GM21619 (cell line): Measurements from ENCODE around the gene CEP128.
"Not testable (repeated sequence)": the region's sequence is repeated elsewhere in the genome, so short reads cannot be mapped to it uniquely, and the experiment has no call there.

Experiments
- ATAC-seq: cut with Tn5 transposase; IDR thresholded peaks from one replicate; pipeline ENCODE4 v1.9.1; 2021; ENCODE audit not compliant: unreplicated experiment

CEP128 gene

DNA sequence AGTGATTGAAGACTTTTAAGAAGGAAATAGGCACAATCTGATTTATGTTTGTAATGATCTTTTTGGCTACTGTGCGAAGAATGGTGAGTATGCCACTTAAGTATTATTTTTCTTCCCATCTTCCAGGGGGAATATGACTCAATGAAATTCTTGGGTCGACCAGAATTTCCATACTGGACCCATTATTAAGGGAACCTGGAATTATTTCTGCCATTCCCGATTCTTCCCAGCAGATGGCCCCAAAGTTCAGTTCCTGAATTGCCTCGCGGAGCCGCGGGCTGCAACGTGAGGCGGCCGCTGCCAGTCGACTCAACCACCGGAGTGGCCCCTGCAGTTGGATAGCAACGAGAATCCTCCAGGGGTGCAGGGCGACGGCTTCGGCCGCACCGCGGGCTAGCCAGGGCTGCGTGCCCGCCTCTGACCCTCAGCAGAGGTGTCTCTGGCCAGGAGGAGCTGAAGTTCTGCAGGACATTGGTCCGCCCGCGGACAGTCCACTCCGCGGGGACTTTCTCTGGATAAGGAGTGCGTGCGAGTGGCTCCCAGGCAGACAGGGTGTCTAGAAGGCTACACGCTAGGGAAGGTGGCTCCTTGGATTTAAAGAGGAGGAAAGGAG lies 13.3 kb upstream of the CEP128 start:
- ATAC-seq = no peak

DNA sequence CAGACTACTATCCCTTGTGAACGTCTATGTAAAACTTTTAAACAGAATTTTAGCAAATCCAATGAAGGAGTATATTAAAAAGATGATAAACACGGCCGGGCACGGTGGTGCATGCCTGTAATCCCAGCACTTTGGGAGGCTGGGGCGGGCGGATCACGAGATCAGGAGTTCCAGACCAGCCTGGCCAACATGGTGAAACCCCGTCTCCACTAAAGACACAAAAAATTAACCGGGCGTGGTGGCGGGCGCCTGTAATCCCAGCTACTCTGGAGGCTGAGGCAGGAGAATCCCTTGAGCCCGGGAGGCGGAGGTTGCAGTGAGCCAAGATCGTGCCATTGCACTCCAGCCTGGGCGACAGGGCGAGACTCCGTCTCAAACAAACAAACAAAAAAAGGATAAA lies 11.7 kb upstream of the CEP128 start:
- not testable (repeated sequence) for ATAC-seq

DNA sequence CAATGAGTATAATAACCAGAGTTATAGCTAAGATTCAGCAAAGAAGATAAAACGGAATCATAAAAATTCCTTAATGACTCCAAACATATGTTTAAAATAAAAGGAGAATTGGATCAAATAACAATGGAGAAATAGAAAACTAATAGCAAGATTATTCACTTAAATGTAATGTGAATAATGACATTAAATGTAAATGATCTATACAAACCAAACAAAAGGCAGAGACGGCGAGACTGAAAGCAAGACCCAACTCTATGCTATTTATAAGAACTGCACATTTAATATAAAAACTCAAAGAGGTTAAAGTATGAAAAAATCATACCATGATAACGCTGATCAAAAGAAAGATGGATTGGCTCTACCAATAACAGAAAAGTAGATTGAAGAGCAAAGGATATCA lies 10.0 kb upstream of the CEP128 start:
- ATAC-seq = no peak

DNA sequence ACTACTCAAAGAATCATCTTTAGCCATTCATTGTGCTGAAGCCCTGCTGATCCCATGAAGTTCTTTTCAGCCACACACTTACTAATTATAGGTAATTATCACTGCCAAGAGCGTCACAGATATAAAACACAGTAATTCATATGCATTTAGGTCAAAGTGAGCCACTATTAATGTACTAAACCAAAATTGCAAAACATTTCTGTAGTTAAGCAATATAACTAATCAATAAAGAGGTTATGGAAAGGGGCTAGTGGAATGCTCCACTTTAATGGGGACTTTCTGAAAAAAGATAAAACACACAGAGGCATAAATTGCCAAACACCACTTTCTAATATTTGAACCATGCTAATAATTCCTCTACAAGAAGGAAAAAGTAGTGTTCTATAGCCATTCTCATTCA lies 6.8 kb upstream of the CEP128 start:
- no peak for ATAC-seq

DNA sequence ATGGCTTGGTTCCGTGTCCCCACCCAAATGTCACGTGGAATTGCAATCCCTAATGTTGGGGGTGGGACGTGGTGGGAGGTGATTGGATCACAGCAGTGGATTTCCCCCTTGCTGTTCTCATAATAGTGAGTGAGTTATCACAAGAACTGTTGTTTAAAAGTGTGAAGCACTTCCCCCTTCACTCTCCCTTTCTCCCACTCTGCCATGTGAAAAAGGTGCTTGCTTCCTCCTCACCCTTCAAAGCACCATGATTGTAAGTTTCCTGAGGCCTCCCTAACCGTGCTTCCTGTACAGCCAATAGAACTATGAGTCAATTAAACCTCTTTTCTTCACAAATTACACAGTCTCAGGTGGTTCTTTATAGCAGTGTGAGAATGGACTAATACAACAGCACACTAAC lies 5.3 kb upstream of the CEP128 start:
- no peak for ATAC-seq

DNA sequence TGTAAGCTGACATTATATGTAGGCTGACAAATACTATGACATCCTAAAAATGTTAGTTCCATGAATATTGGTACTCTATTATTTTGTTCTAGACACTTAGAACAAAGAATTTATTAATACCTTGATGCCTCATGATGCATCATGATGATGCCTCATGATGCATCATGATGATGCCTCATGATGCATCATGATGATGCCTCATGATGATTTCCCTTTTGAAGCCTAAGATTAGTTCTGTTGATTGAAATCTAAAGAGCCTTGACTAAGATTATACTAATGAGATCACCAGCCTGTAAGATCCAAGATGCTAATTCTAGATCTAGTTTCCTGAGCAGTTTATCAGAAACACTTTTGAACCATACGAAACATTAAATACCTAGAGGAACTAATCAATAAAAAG lies 4.6 kb upstream of the CEP128 start:
- ATAC-seq = no peak

DNA sequence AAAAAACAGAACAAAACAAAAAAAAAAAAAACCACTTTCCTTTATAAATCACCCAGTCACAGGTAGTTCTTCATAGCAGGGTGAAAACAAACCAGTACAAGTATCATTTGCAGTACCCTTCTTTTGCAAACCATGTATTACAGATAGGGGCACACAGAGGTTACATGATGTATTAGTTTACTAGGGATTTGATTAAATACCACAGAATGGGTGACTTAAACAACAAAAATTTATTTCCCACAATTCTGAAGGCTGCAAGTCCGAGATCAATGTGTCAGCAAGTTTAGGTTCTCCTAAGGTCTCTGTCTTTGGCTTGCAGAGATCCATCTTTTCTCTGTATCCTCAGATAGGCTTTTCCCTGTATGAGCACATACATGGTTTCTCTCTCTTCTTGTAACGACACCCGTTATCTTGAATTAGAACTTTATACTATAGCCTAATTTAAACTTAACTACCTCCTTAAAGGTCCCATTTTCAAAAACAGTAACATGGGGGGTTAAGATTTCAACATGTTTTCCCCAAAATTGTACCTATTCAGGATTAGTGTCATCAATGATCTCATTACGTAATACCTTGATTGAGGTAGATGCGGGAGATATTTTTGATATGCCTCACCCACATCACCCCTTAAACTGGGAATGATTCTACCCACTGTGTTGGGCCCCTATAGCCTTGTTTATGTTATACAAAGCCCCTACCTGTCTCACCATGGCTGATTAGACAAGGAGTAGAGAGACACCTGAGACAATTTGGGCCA lies 3.5 kb upstream of the CEP128 start:
- no peak for ATAC-seq

DNA sequence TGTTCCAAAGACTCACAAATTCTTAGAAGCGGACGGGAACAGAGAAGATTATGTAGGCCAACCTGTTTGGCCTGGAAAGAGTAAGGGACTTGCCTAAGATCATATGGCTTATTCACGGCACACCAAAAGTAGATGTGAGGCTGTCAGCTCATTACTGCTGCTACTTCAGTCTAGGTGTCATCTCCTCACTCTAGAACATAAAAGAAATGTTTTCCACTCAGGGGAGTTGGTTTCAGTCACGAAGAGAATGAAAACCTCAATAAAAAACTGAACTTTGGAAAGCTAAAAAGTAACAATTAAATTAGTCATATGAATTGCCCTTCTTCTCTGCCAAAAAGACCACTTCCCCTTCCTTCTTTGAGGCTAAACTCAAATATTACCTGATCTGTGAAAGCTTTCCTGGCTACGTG lies 658 bp upstream of the CEP128 start:
- peak; percentile 5 for ATAC-seq

DNA sequence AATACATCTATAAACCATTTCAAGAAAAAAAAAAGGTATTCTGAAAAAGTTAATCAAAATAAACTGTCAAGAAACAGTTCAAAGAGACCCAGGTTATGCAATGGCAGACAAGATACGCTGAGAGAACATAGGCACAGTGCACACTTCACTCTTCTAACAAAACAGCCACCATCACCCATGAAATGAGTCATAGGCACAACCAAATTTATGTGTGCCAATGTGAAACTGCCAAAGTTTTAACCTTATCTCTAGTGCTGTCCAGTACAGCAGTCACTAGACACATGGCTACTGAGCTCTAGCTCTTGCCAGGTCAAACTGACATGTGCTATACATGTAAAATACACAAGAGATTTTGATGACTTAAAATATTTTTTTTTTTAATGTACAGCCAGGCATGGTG lies 1.4 kb downstream of the CEP128 start:
- peak; percentile 23 for ATAC-seq

DNA sequence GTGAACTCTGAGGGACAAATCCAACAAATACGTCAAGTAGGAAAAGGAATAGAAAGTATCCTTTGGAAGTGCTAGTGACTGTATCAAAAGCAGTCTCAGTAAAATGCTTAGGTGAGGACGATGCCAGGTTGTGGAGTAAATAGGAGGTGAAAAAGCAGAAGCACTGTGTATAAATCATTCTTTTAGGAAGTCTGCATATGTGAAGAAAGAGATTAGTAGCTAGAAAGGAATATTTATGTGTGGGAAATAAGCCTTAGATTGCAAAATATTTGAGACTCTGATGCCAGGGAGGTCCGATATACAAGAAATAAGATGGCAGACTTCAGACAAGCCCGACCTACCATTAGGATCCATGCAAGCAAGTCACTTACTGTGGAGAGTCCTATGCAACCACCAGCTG lies 7.9 kb downstream of the CEP128 start:
- ATAC-seq = no peak

DNA sequence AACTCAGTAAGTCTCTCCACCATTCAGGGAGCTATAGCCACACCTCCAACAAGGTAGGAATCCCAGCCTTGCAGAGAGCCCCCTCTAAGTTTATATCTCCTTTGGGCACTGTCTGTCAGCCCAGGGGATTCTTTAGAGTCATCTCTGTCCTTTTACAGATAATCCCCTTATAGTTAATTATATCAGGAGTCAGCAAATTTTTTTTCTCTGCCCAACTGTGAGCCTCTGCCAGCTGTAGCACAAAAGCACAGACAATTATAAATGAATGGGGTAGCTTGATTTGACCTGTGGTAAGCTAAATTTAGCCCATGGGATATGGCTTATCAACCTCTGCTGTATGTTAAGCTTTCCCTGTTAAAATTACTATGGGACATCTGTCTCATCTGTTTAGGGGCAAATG lies 8.3 kb downstream of the CEP128 start:
- no peak for ATAC-seq

DNA sequence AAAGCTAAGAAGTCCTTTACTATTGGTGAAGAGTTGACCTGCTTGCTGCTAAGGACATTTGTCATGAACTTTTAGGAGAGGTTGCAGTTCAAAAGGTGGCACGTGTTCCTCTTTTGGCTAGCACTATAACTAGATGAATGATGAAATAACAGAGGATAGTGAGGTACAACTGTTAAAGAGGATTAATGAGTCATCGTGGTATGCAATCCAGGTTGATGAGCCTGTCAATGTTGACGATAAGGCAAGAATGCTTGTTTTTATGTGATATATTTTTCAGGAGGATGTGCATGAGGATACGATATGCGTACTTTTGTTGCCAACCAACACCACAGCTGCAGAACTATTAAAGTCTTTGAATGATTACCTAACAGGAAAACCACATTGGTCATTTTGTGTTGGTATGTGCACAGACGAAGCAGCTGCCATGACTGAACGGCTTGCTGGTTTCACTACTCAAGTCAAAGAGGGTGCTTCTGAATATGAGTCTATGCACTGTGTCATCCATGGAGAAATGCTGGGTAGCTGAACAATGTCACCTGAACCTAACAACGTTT lies 10.6 kb downstream of the CEP128 start:
- peak; percentile 96 for ATAC-seq

DNA sequence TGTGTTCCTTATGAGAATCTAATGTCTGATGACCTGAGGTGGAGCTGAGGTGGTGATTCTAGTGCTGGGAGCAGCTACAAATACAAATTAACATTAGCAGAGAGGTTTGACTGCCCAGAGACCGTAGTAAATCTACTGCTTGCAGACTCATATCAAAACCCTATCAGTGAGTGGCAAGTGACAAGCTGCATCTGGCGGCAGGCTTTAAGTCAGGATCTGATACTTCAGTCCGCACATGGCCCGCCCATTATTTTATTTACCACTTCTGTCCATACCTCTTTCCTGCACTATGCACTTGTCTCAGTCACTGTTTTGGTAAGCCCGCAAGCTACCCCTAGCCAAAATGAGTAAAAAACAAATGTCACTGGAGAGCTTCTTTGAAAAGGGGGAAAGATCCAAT lies 11.4 kb downstream of the CEP128 start:
- no peak for ATAC-seq

DNA sequence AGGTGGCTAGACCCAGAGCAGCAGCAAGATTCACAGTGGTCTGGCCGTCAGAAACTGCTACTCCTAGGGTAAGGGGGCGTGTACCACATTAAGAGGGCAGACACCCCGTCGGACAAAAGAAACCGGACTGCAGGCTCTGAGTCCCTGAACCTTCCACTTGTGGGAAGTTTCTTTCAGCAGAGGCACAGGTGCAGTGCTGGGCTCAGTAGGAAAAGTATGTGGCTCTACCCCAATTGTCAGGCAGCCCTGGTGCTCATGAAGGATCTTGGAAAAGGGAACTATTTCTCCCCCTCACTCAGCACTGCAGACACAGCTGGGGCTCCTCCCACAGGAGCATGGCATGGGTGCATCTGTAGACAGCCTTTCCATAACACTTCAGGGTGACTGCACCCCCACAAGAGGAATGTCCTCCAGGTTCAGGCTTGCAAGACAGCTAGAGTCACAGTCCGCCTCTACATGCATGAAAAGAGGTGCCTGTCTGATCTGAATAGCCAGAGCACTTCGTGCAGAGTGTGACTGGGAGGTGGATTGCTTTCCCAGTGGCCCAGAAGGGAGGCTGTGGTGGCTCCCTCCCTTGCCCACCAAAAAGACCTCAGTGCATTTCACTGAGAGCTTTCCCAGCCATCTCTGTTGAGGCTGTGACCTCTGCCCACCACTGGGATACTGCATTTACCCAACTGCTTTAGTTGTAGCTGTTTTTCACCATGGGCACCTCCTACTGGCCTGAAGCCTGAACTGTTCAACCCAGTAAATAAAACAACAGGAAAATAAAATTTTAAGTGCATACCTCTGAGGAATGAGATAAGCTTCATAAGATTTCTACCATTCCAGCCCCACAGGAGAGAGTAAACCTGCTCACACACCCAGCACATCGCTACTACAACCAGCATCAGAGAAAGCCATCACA lies 14.2 kb downstream of the CEP128 start:
- no peak for ATAC-seq

DNA sequence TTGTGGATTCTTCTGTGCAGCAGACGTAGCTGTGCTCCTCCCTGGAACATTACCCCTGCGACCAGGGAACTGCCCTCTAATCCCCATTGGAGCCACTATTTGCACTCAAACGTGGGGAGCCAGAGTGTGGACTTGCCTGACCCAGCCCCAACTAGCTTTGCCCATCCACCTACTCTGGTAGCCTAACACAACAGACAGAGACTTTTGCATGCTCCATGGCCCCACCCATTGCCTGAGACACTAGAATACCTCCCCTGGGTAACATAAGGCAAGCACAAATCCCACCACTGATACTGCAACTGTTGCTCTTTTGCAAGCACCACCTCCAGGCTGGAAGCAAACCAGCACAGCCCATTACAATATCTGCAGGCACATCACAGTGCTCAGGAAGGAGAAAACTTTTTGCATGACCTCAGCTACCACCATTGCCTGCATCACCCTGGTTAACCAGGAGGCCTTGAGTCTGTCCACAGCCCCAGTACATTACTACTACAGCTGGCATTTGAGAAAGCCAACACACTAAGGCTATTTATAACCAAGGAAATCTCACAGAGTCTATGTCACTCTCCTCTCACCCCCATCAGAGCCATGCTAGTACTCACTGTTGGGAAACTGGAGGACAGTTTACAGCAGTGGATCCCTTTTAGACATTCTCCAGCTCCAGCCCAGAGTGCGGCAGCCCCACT lies 15.0 kb downstream of the CEP128 start:
- ATAC-seq = no peak

DNA sequence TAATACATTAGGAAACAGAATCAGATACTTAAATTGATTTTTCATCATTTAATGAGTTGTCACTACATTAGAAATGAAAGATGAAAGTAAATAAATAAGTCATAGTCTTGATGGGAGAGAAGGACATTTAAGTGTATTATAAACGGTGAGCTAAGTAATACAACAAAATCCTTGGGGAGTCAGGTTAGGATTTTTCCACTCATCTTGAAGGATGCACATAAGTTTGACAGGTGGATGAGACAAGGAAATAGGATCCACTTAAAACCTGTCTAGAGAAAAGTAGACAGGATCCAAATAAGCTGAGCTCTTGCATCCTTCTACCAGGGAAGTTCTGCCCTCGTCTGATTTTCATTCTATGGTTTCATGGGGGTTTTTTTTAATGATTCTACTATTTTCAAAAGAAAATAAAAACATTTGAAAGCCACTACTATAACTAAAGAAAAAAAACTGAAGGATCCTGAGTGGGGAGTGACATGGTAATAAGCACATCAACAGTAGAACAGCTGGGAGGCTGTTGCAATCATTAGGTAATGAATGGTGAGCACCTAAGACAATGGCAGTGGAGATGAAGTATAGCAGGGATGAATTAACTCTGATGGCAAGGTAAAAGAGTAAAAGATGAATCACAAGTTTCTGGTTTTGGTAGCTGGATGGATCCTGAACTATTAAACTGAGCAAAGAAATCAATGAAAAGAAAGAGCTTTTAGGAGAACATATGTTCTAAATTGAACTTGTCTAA lies 17.0 kb downstream of the CEP128 start:
- ATAC-seq = no peak

DNA sequence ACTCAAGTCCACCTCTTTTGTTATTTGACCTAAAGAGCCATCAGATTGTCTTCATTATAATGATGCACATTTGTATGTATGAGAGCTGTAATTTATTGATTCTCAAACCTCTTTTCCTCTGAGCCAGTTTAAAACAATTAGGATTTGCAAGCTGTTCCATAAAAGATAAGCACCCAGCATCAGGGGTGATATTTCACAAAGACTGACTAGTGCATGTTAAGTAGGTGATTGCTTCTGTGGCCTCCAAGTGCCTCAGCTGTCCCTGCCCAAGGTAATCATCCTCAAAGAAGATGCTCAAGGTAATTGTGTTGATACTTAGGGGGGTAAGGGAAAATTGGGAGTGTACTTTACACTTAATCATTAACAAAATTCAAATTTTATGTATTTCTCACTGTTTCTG lies 18.2 kb downstream of the CEP128 start:
- ATAC-seq = no peak

DNA sequence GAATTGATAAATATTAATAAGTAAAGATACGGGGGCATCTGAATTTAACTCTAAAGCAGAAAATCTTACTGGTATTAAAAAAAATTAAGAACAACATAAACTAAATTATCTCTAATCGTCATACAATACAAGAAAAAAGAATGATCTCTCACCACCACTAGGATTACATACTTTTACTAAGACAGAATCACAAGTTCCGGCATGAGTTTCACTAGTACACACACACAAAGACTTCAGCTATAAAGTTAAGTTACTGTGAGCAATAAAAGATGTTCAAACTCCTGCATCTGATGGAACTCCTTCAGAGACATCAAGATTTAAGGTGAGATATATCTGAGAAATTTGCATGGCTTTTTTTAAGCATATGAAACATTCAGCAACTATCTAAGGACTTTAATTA lies 21.9 kb downstream of the CEP128 start:
- ATAC-seq = no peak

DNA sequence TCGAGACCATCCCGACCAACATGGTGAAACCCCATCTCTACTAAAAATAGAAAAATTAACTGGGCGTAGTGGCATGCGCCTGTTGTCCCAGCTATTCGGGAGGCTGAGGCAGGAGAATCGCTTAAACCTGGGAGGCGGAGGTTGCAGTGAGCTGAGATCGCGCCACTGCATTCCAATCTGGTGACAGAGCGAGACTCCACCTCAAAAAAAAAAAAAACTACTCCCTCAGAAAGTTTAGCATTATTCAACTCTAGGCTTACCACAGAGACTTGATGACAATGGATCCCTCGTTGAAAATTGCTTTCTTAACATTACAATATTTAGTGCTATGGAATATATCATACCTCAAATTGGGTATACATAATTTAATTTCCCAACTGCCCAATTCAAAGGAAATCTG lies 29.5 kb downstream of the CEP128 start:
- ATAC-seq = not testable (repeated sequence)

DNA sequence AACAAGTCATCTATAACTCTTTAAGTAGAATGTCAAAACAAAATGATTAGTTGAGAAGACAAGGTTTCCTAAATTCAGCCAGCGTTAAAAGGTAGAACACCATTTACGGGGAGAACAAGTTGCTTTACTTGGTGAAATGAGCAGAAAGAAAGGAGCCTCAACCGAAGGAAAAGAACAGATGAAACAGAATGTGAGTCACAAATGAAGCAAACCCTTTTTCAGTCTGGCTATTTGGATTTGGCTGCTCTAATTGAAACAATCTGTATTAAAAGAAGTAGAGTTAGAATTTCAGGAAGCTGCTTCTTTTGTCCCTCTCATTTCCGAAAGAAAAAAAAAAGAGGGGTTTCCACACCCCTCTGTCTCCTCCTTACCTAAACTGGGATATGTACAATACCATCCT lies 34.6 kb downstream of the CEP128 start:
- ATAC-seq = no peak
